Endothelial cell of umbilical vein (primary cell): ENCODE data around the gene GPR150. TPM values are rescaled to one million over a fixed set of nuclear protein-coding genes. Genes with fewer than 3 reads are reported as not detected.

ENCODE experiments used
- Bru-seq: library from RNA; stranded (reverse); fragments of 400-500 nt; gene quantifications from one replicate; lab custom pipeline; 2021; lab: Mats Ljungman, UMichigan
- BruChase-seq, 2 experiments: library from RNA; stranded (reverse); fragments of 400-500 nt; gene quantifications; one replicate each; lab custom pipeline; 2021; lab: Mats Ljungman, UMichigan
- BruUV-seq: library from RNA; stranded (reverse); fragments of 400-500 nt; replicated peaks from 2 replicates; lab custom pipeline; 2021; lab: Mats Ljungman, UMichigan
- CTCF ChIA-PET: fragments of 300-600, 350-600 bp; sonication (Branson Sonifier 250); formaldehyde crosslinking; loops from one replicate; lab custom pipeline; 2021; ENCODE audit warnings: antibody characterized with exemption, inconsistent platforms; lab: Charles Lee
- POLR2A ChIA-PET: fragments of 300-600, 350-600 bp; sonication (Branson Sonifier 250); formaldehyde crosslinking; loops from one replicate; lab custom pipeline; 2021; ENCODE audit warnings: antibody characterized with exemption, inconsistent platforms; lab: Charles Lee
- DNase-seq: peaks from one replicate; pipeline ENCODE4 v3.0.0-alpha.2; 2011; ENCODE audit warnings: low read depth, low spot score
- FAIRE-seq: peaks from 2 replicates; lab custom pipeline; 2011; peaks lifted over from hg19 to GRCh38; lab: Jason Lieb, UNC
- H2AFZ ChIP-seq: 2 replicates; pipeline ENCODE4 v1.6.0; 2012; ENCODE audit warnings: low read depth, low read length, control low read depth, inconsistent platforms
- H3K27ac ChIP-seq: 2 replicates; pipeline ENCODE4 v1.5.1; 2011; ENCODE audit warnings: low read depth, mild to moderate bottlenecking, control low read depth, low read length, moderate library complexity; ENCODE audit not compliant: insufficient read depth
- H3K27me3 ChIP-seq, 2 experiments: 2 replicates each; pipeline versions ENCODE4 v1.6.0 to v1.6.1; 2011; ENCODE audit warnings: low read length in 2 of 2, mixed read lengths in 1 of 2; ENCODE audit not compliant: control insufficient read depth in 2 of 2, insufficient read depth in 2 of 2
- H3K36me3 ChIP-seq, 2 experiments: 2 replicates in 1 of 2; 3 replicates in 1 of 2; pipeline ENCODE4 v1.5.1; 2011; ENCODE audit warnings: low read length in 2 of 2, mild to moderate bottlenecking in 1 of 2, moderate library complexity in 1 of 2; ENCODE audit not compliant: control insufficient read depth in 2 of 2, insufficient read depth in 2 of 2; ENCODE audit errors: extremely low read depth in 1 of 2
- H3K4me1 ChIP-seq: 3 replicates; pipeline ENCODE4 v1.5.1; 2011; ENCODE audit warnings: mild to moderate bottlenecking, low read length; ENCODE audit not compliant: control insufficient read depth, insufficient read depth; ENCODE audit errors: extremely low read depth
- H3K4me2 ChIP-seq: 2 replicates; pipeline ENCODE4 v1.6.1; 2011; ENCODE audit warnings: low read length, control low read depth, mixed read lengths; ENCODE audit not compliant: insufficient read depth
- H3K4me3 ChIP-seq, 3 experiments: fragments of 200-600 bp in 1 of 3; sonication (generic), shearing (Covaris generic) in 1 of 3; replicated peaks in 1 of 3; 2 replicates each; pipeline ENCODE4 v1.5.1; 2011 to 2016; ENCODE audit warnings: control low read depth in 3 of 3, low read length in 3 of 3, mild to moderate bottlenecking in 2 of 3, inconsistent platforms in 1 of 3, low read depth in 1 of 3, moderate library complexity in 1 of 3; ENCODE audit not compliant: insufficient read depth in 1 of 3
- H3K79me2 ChIP-seq: 2 replicates; pipeline ENCODE4 v1.6.0; 2012; ENCODE audit warnings: low read length, inconsistent platforms; ENCODE audit not compliant: control insufficient read depth, insufficient read depth
- H3K9ac ChIP-seq: replicated peaks from 2 replicates; pipeline ENCODE3; 2011; ENCODE audit warnings: low read length, control low read depth; ENCODE audit not compliant: insufficient read depth; ENCODE audit errors: extremely low read depth
- H3K9me1 ChIP-seq: replicated peaks from 3 replicates; pipeline ENCODE4 v1.6.0; 2011; ENCODE audit warnings: mild to moderate bottlenecking, low read length; ENCODE audit not compliant: control insufficient read depth, insufficient read depth; ENCODE audit errors: extremely low read depth
- H3K9me3 ChIP-seq: replicated peaks from 2 replicates; pipeline ENCODE4 v1.5.1; 2012; ENCODE audit warnings: low read length, inconsistent platforms; ENCODE audit not compliant: control insufficient read depth, insufficient read depth
- H4K20me1 ChIP-seq: replicated peaks from 2 replicates; pipeline ENCODE3; 2011; ENCODE audit warnings: mild to moderate bottlenecking, low read length; ENCODE audit not compliant: control insufficient read depth, insufficient read depth; ENCODE audit errors: extremely low read depth
- FOS ChIP-seq: IDR thresholded peaks from 2 replicates; pipeline ENCODE4 v1.6.1; 2011; ENCODE audit warnings: mild to moderate bottlenecking, low read length, moderate library complexity, borderline replicate concordance; ENCODE audit not compliant: insufficient read depth
- GATA2 ChIP-seq: IDR thresholded peaks from 2 replicates; pipeline ENCODE4 v1.7.0; 2011; ENCODE audit warnings: low read depth, mild to moderate bottlenecking, moderate library complexity, mixed read lengths, low read length; ENCODE audit not compliant: insufficient read length, insufficient read depth
- JUN ChIP-seq: IDR thresholded peaks from 2 replicates; pipeline ENCODE4 v1.6.1; 2011; ENCODE audit warnings: borderline replicate concordance, low read depth; ENCODE audit not compliant: insufficient read length, insufficient read depth
- MAX ChIP-seq: IDR thresholded peaks from 2 replicates; pipeline ENCODE4 v1.6.1; 2011; ENCODE audit not compliant: insufficient read depth, insufficient read length
- MYC ChIP-seq: IDR thresholded peaks from one replicate; pipeline ENCODE4 v1.6.1; 2011; ENCODE audit warnings: mild to moderate bottlenecking, low read depth, low read length
- POLR2A ChIP-seq: IDR thresholded peaks from 2 replicates; pipeline ENCODE4 v1.6.1; 2012; ENCODE audit warnings: low read depth, mild to moderate bottlenecking, control low read depth, low read length
- POLR2AphosphoS5 ChIP-seq: IDR thresholded peaks from 2 replicates; pipeline ENCODE4 v1.6.1; 2012; ENCODE audit warnings: low read depth, mild to moderate bottlenecking, control low read depth, low read length, moderate library complexity; ENCODE audit not compliant: insufficient read depth
- dilution Hi-C: fragments of 300-500 bp; cut with MboI; formaldehyde crosslinking; loops from one replicate; pipeline ENCODE4 v1.15.0; 2019; ENCODE audit warnings: low sequenced_read_pairs; ENCODE audit not compliant: extremely low pct_ligation_motif_present
- intact Hi-C: fragments of 100-400 bp; cut with micrococcal nuclease; formaldehyde crosslinking; loops from one replicate; pipeline ENCODE4 v1.10.0; 2022
- long read RNA-seq: library from polyadenylated mRNA; stranded (forward); transcript quantifications from one replicate; pipeline ENCODE4 v2.0.0, GENCODE V29; 2021
- polyA minus RNA-seq, 3 experiments: library from RNA; depleted of rRNA, polyadenylated mRNA; stranded (reverse); fragments of >200 nt; gene quantifications; 1 replicate in 1 of 3; 2 replicates in 2 of 3; pipeline ENCODE4 v1.2.3, GENCODE V29; 2011
- polyA plus RNA-seq, 4 experiments: library from polyadenylated mRNA; depleted of rRNA in 3 of 4; stranded (reverse) in 3 of 4; unstranded in 1 of 4; fragments of >200 nt; gene quantifications; 2 replicates each; pipeline versions ENCODE4 v1.2.1 to v1.2.3, GENCODE V29; 2011 to 2012; ENCODE audit warnings: missing spikeins in 1 of 4
- total RNA-seq: library from RNA; stranded (reverse); gene quantifications from 2 replicates; pipeline ENCODE4 v1.2.3, GENCODE V29; 2021

The GPR150 gene
- 0.31 and 0.35 TPM in 2 replicates for total RNA-seq
- polyA plus RNA-seq = 0.16 and 0.28 TPM in 2 replicates
- polyA plus RNA-seq (2011; cell fraction: cytosol; rRNA removed) = 0.09 and 0.10 TPM in 2 replicates
- 0.13 TPM in 1 of 2 replicates, not detected in the other for polyA plus RNA-seq (2011; cell fraction: nucleus; rRNA removed)
- 0.17 and 0.57 TPM in 2 replicates for polyA plus RNA-seq (2012)
- 0.08 and 0.17 TPM in 2 replicates for polyA minus RNA-seq
- not detected for polyA minus RNA-seq (2011; cell fraction: cytosol; rRNA and poly(A)+ RNA removed)
- 0.19 and 0.24 TPM in 2 replicates for polyA minus RNA-seq (2011; cell fraction: nucleus; rRNA and poly(A)+ RNA removed)
- Bru-seq, nascent RNA = percentile 16 among the genes with signal in this experiment
- percentile 24 among the genes with signal in this experiment for BruChase-seq, experiment 1, labeled RNA remaining after a 6-hour chase
- percentile 24 among the genes with signal in this experiment for BruChase-seq, experiment 2, labeled RNA remaining after a 2-hour chase
- long read RNA-seq = 0 reads

- H3K9me1 ChIP-seq = no peaks in the 10 kb centered on the region
- H3K4me1 ChIP-seq = peaks cover 23% of the 10 kb centered on the region
- H3K9ac ChIP-seq = peak within 1 kb of the TSS; percentile 42
- peak within 1 kb of the TSS; percentile 89 for H2AFZ ChIP-seq
- H3K79me2 ChIP-seq = no peaks in the 10 kb centered on the region
- no peaks in the 10 kb centered on the region for H4K20me1 ChIP-seq
- TF ChIP-seq FOS (no peak), MAX (peak; percentile 67), POLR2A (peak; percentile 31), GATA2 (no peak), POLR2AphosphoS5 (no peak), JUN (no peak), MYC (peak; percentile 29)
- no peaks in the 10 kb centered on the region for H3K9me3 ChIP-seq
- peak within 1 kb of the TSS; percentile 44 for H3K27ac ChIP-seq
- ChIA-PET POLR2A (no interaction called here), CTCF (interaction anchor here (1.7 kb wide), 1 partner anchor 11 kb away, joined by 5 read pairs; no protein-coding TSS in a partner anchor)
- no peaks in the 10 kb centered on the region for H3K27me3 ChIP-seq
- intact Hi-C loops = loop anchor here (1.0 kb wide), 1 partner anchor 65 kb away; the partner anchor contains the start of gene ARSK
- no peaks in the 10 kb centered on the region for H3K36me3 ChIP-seq
- peak within 1 kb of the TSS; percentile 18 to 54 (median 53) for H3K4me3 ChIP-seq
- H3K4me2 ChIP-seq = peak within 1 kb of the TSS; percentile 89
- no TSS peak for BruUV-seq
- FAIRE-seq (peak; percentile 46), DNase-seq (peak; percentile 39)
- dilution Hi-C loops = no loop called here
These were observed at the start of gene GPR150 for GRCh38 chr5:95620030-95620869. Gene GPR150, plus strand, starts transcription at chr5:95620087. Its CDS starts 189 bp downstream, at chr5:95620276.
